Left ventricle myocardium inferior (tissue), 1 donor: Measurements from ENCODE around the gene MIGA2. TPM values are rescaled to one million over a fixed set of nuclear protein-coding genes. Genes with fewer than 3 reads are reported as not detected.

ENCODE experiments used
- DNase-seq: peaks from one replicate; pipeline ENCODE4 v3.0.0-alpha.2; 2020
- H3K27ac ChIP-seq: fragments of 200-600 bp; replicated peaks from 2 replicates; pipeline ENCODE4 v1.8.0; 2021
- H3K27me3 ChIP-seq: fragments of 200-600 bp; 2 replicates; pipeline ENCODE4 v1.8.0; 2021; ENCODE audit warnings: low read depth
- H3K36me3 ChIP-seq: fragments of 200-600 bp; 2 replicates; pipeline ENCODE4 v1.8.0; 2021
- H3K4me1 ChIP-seq: fragments of 200-600 bp; 2 replicates; pipeline ENCODE4 v1.8.0; 2021
- H3K4me3 ChIP-seq: fragments of 200-600 bp; 2 replicates; pipeline ENCODE4 v1.8.0; 2021; ENCODE audit warnings: mild to moderate bottlenecking, moderate library complexity
- H3K9me3 ChIP-seq: fragments of 200-600 bp; replicated peaks from 2 replicates; pipeline ENCODE4 v1.8.0; 2021
- intact Hi-C: fragments of 100-400 bp; cut with micrococcal nuclease; formaldehyde crosslinking; loops from one replicate; pipeline ENCODE4 v1.11.0; 2022
- total RNA-seq: library from RNA; stranded (reverse); fragmentation: NEBNext Ultra II Directional; extraction: Animal tissue kit (Norgen Biotek cat#: 25700); gene quantifications from one replicate; pipeline ENCODE4 v1.2.1, GENCODE V29; 2021
- TF ChIP-seq, protein P1 (sequence below): fragments of 200-600 bp; IDR thresholded peaks from 2 replicates; pipeline ENCODE4 v1.8.0; 2021; ENCODE audit warnings: antibody characterized with exemption, mild to moderate bottlenecking, borderline replicate concordance
- donor health status: DM: no; HTN: yes; CAD: no; lungs with severe emphysema.

MIGA2 gene
- total RNA-seq, 1 donor from 2014 or later = 35.6 TPM

DNA sequence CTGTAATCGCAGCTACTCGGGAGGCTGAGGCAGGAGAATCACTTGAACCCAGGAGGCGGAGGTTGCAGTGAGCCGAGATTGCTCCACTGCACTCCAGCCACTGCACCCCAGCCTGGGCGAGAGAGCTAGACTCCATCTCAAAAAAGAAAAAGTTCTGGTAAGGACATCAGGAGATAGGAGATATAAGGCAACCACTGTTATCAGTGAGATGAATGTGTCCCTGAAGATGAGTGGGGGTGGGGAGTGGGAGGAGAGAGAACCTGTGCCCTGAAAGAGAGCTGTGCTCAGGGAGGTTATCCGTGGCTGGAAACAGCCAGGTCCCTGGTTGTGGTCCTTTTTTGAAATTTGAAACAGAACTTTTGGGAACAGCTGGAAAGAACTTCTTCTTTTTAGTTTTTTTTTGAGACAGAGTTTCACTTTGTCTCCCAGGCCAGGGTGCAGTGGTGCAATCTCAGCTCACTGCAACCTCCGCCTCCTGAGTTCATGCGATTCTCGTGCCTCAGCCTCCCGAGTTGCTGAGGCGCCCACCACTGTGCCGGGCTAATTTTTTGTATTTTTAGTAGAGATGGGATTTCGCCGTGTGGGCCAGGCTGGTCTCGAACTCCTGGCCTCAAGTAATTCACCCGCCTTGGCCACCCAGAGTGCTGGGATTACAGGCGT is 77.3 kb downstream of the MIGA2 start:
- no peak for DNase-seq
- Histone ChIP-seq H3K36me3 (no peaks in the 10 kb centered on the region), H3K9me3 (no peaks in the 10 kb centered on the region), H3K4me3 (no peak overlapping the region), H3K4me1 (peaks cover 61% of the 10 kb centered on the region), H3K27ac (no peak overlapping the region), H3K27me3 (no peaks in the 10 kb centered on the region)
- TF ChIP-seq, protein P1, sequence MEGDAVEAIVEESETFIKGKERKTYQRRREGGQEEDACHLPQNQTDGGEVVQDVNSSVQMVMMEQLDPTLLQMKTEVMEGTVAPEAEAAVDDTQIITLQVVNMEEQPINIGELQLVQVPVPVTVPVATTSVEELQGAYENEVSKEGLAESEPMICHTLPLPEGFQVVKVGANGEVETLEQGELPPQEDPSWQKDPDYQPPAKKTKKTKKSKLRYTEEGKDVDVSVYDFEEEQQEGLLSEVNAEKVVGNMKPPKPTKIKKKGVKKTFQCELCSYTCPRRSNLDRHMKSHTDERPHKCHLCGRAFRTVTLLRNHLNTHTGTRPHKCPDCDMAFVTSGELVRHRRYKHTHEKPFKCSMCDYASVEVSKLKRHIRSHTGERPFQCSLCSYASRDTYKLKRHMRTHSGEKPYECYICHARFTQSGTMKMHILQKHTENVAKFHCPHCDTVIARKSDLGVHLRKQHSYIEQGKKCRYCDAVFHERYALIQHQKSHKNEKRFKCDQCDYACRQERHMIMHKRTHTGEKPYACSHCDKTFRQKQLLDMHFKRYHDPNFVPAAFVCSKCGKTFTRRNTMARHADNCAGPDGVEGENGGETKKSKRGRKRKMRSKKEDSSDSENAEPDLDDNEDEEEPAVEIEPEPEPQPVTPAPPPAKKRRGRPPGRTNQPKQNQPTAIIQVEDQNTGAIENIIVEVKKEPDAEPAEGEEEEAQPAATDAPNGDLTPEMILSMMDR = no peak
- intact Hi-C loops = no loop called here

DNA sequence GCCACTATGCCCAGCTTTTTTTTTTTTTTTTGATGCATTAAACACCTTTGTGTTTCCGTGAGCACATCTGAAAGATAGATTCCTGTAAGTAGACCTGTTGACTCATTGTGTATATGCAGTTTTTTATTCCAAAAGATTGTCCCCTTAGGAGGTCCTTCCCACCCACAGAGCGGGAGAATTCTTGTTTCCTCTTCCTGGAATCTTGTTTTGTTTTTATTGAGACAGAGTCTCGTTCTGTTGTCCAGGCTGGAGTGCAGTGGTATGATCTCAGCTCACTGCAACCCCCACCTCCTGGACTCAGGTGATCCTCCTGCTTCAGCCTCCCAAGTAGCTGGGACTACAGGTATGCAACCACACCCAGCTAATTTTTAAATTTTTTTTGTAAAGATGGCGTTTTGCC is 82.4 kb downstream of the MIGA2 start:
- Histone ChIP-seq H3K27me3 (no peaks in the 10 kb centered on the region), H3K4me1 (peaks cover 20% of the 10 kb centered on the region), H3K9me3 (no peaks in the 10 kb centered on the region), H3K4me3 (no peak overlapping the region), H3K27ac (no peak overlapping the region), H3K36me3 (peaks cover 33% of the 10 kb centered on the region)
- DNase-seq = no peak
- intact Hi-C loops = no loop called here
- TF ChIP-seq, protein P1 = no peak

- no peak overlapping the region for H3K27ac ChIP-seq
- no peaks in the 10 kb centered on the region for H3K9me3 ChIP-seq
- TF ChIP-seq, protein P1 = no peak
- intact Hi-C loops = no loop called here
- peaks cover 52% of the 10 kb centered on the region for H3K36me3 ChIP-seq
- H3K4me3 ChIP-seq = no peak overlapping the region
- no peaks in the 10 kb centered on the region for H3K27me3 ChIP-seq
- no peak for DNase-seq
- no peaks in the 10 kb centered on the region for H3K4me1 ChIP-seq
These were observed 85.1 kb downstream of the MIGA2 start for GRCh38 chr9:129121483-129121882.

Other genes starting within 250 kb of the MIGA2 start
- gene TBC1D13, start 249.4 kb upstream of the MIGA2 start, total RNA-seq = 17.9 TPM
- 75.3 TPM for gene ENDOG, start 218.1 kb upstream of the MIGA2 start, total RNA-seq
- 17.5 TPM for gene SPOUT1, start 206.8 kb upstream of the MIGA2 start, total RNA-seq
- gene KYAT1, start 154.7 kb upstream of the MIGA2 start, total RNA-seq = 12.1 TPM
- 19.8 TPM for gene LRRC8A, start 154.5 kb upstream of the MIGA2 start, total RNA-seq
- gene PHYHD1, start 115.6 kb upstream of the MIGA2 start, total RNA-seq = 20.3 TPM
- gene DOLK, start 89.0 kb upstream of the MIGA2 start, total RNA-seq = 8.4 TPM
- gene NUP188, start 88.9 kb upstream of the MIGA2 start, total RNA-seq = 15.9 TPM
- 33.9 TPM for gene SH3GLB2, start 8.3 kb upstream of the MIGA2 start, total RNA-seq
- gene DOLPP1, start 44.5 kb downstream of the MIGA2 start, total RNA-seq = 9.4 TPM
- 85.3 TPM for gene CRAT, start 74.2 kb downstream of the MIGA2 start, total RNA-seq
- 162 TPM for gene PTPA, start 74.8 kb downstream of the MIGA2 start, total RNA-seq
- 3.8 TPM for gene IER5L, start 141.6 kb downstream of the MIGA2 start, total RNA-seq